Loucy (cell line): Measurements from ENCODE around the gene TLCD4.

ENCODE experiments used
- EZH2phosphoT487 ChIP-seq: fragments of 200-600 bp; IDR thresholded peaks from 2 replicates; pipeline ENCODE4 v1.6.1; 2018; ENCODE audit warnings: antibody characterized with exemption, mild to moderate bottlenecking, moderate library complexity, borderline replicate concordance
- TF ChIP-seq, protein P1 (sequence below): fragments of 200-600 bp; sonication (generic); conservative IDR thresholded peaks from 2 replicates; pipeline ENCODE4 v1.5.1; 2014; ENCODE audit warnings: mild to moderate bottlenecking, antibody characterized with exemption, low read length

DNA sequence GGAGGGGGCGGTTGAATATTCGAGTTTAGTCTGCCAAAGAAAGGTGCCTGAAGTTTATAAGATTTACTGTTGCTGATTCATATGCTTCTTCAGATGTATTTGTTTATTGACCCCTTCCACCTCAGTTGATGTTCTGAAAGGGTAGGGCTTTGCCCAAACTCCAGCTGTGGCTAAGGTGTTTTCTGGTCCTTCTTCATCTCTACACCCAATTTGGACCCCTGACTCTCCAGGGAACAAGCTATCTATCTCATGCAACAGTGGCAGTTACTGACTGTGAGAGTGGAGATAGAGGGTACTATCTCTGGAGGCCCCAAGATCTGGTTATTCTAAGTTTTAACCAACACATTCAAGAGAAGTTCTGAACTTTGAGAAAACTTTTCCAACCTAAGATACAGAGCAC is 31.8 kb upstream of the TLCD4 start:
- TF ChIP-seq, protein P1, sequence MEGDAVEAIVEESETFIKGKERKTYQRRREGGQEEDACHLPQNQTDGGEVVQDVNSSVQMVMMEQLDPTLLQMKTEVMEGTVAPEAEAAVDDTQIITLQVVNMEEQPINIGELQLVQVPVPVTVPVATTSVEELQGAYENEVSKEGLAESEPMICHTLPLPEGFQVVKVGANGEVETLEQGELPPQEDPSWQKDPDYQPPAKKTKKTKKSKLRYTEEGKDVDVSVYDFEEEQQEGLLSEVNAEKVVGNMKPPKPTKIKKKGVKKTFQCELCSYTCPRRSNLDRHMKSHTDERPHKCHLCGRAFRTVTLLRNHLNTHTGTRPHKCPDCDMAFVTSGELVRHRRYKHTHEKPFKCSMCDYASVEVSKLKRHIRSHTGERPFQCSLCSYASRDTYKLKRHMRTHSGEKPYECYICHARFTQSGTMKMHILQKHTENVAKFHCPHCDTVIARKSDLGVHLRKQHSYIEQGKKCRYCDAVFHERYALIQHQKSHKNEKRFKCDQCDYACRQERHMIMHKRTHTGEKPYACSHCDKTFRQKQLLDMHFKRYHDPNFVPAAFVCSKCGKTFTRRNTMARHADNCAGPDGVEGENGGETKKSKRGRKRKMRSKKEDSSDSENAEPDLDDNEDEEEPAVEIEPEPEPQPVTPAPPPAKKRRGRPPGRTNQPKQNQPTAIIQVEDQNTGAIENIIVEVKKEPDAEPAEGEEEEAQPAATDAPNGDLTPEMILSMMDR: no peak
- no peak for TF ChIP-seq EZH2phosphoT487
